ENCODE results near the gene PNRC1.
"Not testable (repeated sequence)": the region's sequence is repeated elsewhere in the genome, so short reads cannot be mapped to it uniquely, and the experiment has no call there.

The PNRC1 gene

DNA sequence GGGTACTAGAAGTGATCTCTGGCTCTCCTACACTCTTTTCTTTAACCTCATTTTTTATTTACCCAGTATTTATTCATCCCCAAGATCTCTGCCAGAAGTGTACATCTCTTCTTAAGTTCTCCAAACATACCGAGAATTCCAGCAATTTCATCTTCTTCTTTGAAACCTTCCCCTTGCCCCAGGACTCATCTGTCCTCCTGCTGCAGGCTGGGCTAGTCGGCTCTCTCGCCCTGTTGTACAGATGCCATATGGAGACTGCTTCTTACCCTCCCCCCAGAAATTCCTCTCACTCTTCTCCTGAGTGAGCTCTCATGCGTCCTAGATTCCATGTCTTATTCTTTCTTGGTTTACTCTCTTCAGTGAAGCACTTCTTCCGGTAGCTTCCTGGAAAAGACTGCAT is 21.9 kb upstream of the PNRC1 start:
- DNase-seq (ENCODE audit: extremely low read depth, low read depth): no peak
- TF ChIP-seq, protein P1, sequence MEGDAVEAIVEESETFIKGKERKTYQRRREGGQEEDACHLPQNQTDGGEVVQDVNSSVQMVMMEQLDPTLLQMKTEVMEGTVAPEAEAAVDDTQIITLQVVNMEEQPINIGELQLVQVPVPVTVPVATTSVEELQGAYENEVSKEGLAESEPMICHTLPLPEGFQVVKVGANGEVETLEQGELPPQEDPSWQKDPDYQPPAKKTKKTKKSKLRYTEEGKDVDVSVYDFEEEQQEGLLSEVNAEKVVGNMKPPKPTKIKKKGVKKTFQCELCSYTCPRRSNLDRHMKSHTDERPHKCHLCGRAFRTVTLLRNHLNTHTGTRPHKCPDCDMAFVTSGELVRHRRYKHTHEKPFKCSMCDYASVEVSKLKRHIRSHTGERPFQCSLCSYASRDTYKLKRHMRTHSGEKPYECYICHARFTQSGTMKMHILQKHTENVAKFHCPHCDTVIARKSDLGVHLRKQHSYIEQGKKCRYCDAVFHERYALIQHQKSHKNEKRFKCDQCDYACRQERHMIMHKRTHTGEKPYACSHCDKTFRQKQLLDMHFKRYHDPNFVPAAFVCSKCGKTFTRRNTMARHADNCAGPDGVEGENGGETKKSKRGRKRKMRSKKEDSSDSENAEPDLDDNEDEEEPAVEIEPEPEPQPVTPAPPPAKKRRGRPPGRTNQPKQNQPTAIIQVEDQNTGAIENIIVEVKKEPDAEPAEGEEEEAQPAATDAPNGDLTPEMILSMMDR (IDR thresholded peaks at IDR 0.05; ENCODE audit: low read depth, low read length, missing control alignments): no peak
- H3K4me3 ChIP-seq (replicated peaks; ENCODE audit: low read depth, low read length): no peak overlapping the region

DNA sequence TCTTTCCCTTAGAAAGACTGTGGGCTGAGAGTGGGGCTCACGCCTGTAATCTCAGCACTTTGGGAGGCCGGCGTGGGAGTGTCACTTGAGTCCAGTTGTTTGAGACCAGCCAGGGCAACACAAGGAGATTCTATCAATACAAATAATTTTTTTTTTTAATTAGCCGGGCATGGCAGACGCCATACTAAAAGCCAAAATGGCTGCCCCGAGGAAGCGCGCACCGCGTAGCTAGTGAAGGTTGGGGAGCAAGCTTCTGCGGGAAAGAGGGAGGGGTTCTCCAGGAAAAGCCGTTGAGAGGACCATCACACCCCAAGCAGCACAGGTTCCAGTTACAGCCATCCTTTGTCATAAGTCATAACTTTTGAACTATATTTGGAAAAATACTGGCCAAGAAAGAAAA is 21.3 kb upstream of the PNRC1 start:
- TF ChIP-seq, protein P1 (IDR thresholded peaks at IDR 0.05; ENCODE audit: low read depth, low read length, missing control alignments): no peak
- no peak overlapping the region for H3K4me3 ChIP-seq (replicated peaks; ENCODE audit: low read depth, low read length)
- no peak for DNase-seq (ENCODE audit: extremely low read depth, low read depth)

DNA sequence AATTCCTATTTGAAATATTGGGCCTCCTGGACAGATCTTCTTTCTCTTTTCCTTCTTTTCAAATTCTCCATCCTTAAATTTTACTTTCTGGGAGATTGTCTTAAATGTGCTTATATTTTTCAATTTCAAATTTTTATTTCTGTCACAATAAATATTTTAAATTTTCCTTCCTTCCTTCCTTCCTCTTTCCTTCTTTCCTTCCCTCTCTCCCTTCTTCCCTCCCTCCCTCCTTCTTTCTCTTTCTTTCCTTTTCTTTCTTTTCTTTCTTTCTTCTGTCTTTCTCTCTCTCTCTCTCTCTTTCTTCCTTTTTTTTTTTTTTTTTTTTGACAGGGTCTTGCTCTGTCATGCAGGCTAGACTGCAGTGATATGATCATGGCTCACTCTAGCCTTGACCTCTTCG is 16.7 kb upstream of the PNRC1 start:
- no peak overlapping the region for H3K4me3 ChIP-seq (replicated peaks; ENCODE audit: low read depth, low read length)
- DNase-seq (ENCODE audit: extremely low read depth, low read depth): no peak
- TF ChIP-seq, protein P1 (IDR thresholded peaks at IDR 0.05; ENCODE audit: low read depth, low read length, missing control alignments): no peak

DNA sequence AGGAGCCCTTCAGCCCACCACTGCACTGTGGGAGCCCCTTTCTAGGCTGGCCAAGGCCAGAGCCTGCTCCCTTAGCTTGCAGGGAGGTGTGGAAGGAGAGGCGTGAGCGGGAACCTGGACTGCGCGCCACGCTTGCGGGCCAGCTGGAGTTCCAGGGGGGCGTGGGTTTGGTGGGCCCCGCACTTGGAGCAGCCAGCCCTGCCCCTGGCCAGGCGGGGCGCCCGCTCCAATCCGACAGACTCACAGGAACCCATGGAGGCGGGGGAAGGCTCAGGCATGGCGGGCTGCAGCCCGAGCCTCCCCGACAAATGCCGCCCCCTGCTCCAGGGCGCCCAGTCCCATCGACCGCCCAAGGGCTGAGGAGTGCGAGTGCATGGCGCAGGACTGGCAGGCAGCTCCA is 15.6 kb upstream of the PNRC1 start:
- not testable (repeated sequence) for DNase-seq (ENCODE audit: extremely low read depth, low read depth); H3K4me3 ChIP-seq (replicated peaks; ENCODE audit: low read depth, low read length)

DNA sequence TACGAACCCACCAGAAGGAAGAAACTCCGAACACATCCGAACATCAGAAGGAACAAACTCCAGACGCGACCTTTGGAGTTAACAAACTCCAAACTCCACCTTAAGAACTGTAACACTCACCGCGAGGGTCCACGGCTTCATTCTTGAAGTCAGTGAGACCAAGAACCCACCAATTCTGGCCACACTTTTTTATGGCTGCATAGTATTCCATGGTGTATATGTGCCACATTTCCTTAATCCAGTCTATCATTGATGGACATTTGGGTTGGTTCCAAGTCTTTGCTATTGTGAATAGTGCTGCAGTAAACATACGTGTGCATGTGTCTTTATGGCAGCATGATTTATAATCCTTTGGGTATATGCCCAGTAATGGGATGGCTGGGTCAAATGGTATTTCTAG is 14.4 kb upstream of the PNRC1 start:
- DNase-seq (ENCODE audit: extremely low read depth, low read depth); H3K4me3 ChIP-seq (replicated peaks; ENCODE audit: low read depth, low read length): not testable (repeated sequence)

DNA sequence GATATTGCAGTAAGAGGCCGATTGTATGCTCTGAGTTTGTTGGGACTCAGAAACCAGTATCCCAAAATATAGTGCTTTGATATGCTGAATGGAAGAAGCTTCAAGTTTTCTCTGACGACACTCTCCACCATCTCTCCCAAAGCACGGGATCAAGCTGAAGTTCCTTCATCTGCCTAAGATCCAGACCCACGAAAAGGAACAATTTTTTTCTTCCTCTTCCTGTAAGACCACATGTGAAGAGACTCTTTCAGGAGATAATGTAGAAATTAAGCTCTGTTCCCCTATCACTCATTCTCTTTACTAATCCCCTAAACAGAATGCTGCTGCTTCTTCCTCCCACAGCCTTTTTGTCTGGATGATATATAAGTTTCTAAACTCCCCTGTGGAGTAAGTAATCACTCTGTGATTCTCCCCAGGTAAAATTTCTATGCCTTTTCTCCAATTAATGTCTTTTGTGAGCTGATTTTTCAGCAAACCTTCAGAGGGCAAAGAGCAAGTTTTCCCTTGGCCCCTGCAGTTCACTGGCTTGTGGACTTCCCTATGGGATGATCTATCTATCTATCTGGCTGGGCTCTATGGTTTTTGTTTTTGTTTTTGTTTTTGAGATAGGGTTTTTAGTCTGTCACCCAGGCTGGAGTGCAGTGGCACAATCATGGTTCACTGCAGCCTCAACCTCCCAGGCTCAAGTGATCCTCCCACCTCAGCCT is 13.5 kb upstream of the PNRC1 start:
- H3K4me3 ChIP-seq (replicated peaks; ENCODE audit: low read depth, low read length): no peak overlapping the region
- DNase-seq (ENCODE audit: extremely low read depth, low read depth): no peak
- TF ChIP-seq, protein P1 (IDR thresholded peaks at IDR 0.05; ENCODE audit: low read depth, low read length, missing control alignments): no peak

DNA sequence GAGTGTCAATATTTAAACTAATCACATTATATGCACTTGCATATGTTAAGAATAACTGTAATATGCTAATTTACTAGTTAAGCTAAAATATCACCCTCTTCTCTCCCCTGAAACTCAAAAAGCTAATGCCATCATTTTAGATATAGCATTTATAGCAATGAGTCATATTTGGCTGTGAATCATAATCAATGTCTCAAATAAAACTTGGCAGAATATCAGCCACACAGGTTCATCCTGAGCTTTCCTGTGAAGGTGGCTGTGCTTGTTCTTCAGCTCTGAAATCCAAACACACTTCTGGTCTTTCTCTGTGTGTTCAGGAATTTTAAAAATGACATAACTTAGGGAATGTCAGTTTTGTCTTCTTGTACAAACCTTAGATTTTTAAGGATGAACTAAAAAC is 12.8 kb upstream of the PNRC1 start:
- no peak overlapping the region for H3K4me3 ChIP-seq (replicated peaks; ENCODE audit: low read depth, low read length)
- TF ChIP-seq, protein P1 (IDR thresholded peaks at IDR 0.05; ENCODE audit: low read depth, low read length, missing control alignments): no peak
- DNase-seq (ENCODE audit: extremely low read depth, low read depth): no peak

DNA sequence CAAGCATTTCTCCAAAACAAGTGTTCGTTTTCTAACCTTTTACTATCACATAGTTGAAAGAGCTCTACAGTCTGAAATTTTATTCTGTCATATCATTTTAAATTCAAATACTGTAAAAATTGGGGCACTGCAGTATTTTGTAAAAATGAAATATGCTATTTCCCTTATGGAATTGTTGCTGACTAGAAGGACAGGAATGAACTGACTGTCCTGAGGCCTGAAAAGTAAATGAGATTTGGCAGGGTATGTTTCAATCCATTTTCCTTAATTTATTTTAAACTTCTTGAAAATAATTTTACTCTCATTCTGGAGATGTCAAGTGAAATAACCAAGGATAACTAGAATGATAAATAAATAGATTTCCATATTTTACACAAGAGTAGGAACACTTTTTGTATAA is 11.9 kb upstream of the PNRC1 start:
- TF ChIP-seq, protein P1 (IDR thresholded peaks at IDR 0.05; ENCODE audit: low read depth, low read length, missing control alignments): no peak
- H3K4me3 ChIP-seq (replicated peaks; ENCODE audit: low read depth, low read length): no peak overlapping the region
- no peak for DNase-seq (ENCODE audit: extremely low read depth, low read depth)

Measured in HFF-Myc (cell line).